Retinal pigment epithelial cell (primary cell): ENCODE results near the gene RPRML.

ENCODE experiments used
- DNase-seq: peaks from one replicate; pipeline ENCODE4 v3.0.0-alpha.2; 2010; ENCODE audit warnings: low read depth
- H3K4me3 ChIP-seq: 2 replicates; pipeline ENCODE4 v1.5.1; 2011; ENCODE audit warnings: mild to moderate bottlenecking, low read length, control low read depth, moderate library complexity
- CTCF ChIP-seq: conservative IDR thresholded peaks from 2 replicates; pipeline ENCODE4 v1.5.1; 2011; ENCODE audit warnings: low read depth, low read length, control low read depth, inconsistent platforms

RPRML gene

GRCh38 chr17:46931596-46931995, 47.5 kb downstream of the RPRML start:
- H3K4me3 ChIP-seq: no peak overlapping the region
- no peak for DNase-seq
- TF ChIP-seq CTCF: no peak

GRCh38 chr17:46930051-46930450, 49.0 kb downstream of the RPRML start:
- no peak for TF ChIP-seq CTCF
- DNase-seq: no peak
- no peak overlapping the region for H3K4me3 ChIP-seq

- TF ChIP-seq CTCF: no peak
- DNase-seq: peak; percentile 84
- no peak overlapping the region for H3K4me3 ChIP-seq
These were observed 49.6 kb downstream of the RPRML start for GRCh38 chr17:46929413-46929812.

GRCh38 chr17:46928467-46929261, 50.4 kb downstream of the RPRML start:
- DNase-seq: no peak
- H3K4me3 ChIP-seq: no peak overlapping the region
- TF ChIP-seq CTCF: no peak
